T-helper 2 cell treated with Interferon-gamma antibody and Interleukin-4, amounts not matched to agents 5 μg/mL and 100 μg/mL, for 36 hours (primary cell): ENCODE measurements around the gene KDM4C.
A peak's percentile ranks its signal among the peaks of the same experiment; 100 is the strongest.
"Not testable (repeated sequence)": the region's sequence is repeated elsewhere in the genome, so short reads cannot be mapped to it uniquely, and the experiment has no call there.

Experiments
- DNase-seq: peaks from one replicate; pipeline ENCODE4 v3.0.0; 2021; ENCODE audit warnings: low spot score
- H3K27ac Mint-ChIP-seq: one replicate; pipeline ENCODE4 v1.8.0; 2021; ENCODE audit warnings: mild to moderate bottlenecking, mixed read lengths
- H3K27me3 Mint-ChIP-seq: one replicate; pipeline ENCODE4 v1.8.0; 2021; ENCODE audit warnings: low read depth, mixed read lengths
- H3K36me3 Mint-ChIP-seq: one replicate; pipeline ENCODE4 v1.8.0; 2021; ENCODE audit warnings: low read depth, mixed read lengths
- H3K4me1 Mint-ChIP-seq: one replicate; pipeline ENCODE4 v1.8.0; 2021; ENCODE audit warnings: low read depth, mixed read lengths
- H3K4me3 Mint-ChIP-seq: one replicate; pipeline ENCODE4 v1.8.0; 2022; ENCODE audit warnings: mild to moderate bottlenecking, moderate library complexity, mixed read lengths
- H3K9me3 Mint-ChIP-seq: one replicate; pipeline ENCODE4 v1.8.0; 2021; ENCODE audit warnings: mixed read lengths

The KDM4C gene

DNA sequence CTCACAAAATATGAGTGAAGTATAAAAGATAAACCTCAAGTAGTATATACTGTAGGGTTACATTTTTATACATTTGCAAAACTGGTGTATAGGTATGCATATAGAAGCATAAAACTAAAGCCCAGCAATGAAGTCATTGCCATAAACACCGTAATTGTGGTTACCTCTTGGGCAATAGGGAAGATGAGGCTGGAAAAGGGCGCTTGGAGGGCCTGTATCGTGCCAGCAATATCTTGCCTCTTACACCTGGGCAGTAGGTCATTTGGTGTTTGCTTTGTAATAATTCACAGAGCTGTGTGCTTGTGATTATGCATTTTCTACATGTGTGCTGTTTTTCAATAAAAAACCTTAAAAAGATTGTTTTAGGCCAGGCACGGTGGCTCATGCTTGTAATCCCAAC, 45.2 kb downstream of the KDM4C start:
- Mint-ChIP-seq H3K27me3 (no peaks in the 10 kb centered on the region), H3K9me3 (no peaks in the 10 kb centered on the region), H3K4me3 (no peak overlapping the region), H3K27ac (no peak overlapping the region), H3K4me1 (no peaks in the 10 kb centered on the region), H3K36me3 (peaks cover 26% of the 10 kb centered on the region)
- DNase-seq: no peak

DNA sequence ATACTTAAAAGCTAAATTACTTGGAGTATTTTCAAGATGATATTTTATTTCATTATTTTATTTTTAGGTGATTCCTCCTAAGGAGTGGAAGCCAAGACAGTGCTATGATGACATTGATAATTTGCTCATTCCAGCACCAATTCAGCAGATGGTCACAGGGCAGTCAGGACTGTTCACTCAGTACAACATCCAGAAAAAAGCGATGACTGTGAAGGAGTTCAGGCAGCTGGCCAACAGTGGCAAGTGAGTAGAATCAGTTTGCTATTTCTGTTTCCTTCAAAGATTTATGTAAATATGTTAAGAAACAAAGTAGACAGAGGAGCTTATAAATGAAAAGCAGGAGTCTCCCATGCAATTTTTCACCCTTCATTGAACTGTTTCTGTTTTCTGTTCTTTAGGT, 47.8 kb downstream of the KDM4C start:
- H3K9me3 Mint-ChIP-seq: no peaks in the 10 kb centered on the region
- no peak overlapping the region for H3K27ac Mint-ChIP-seq
- DNase-seq: no peak
- H3K4me1 Mint-ChIP-seq: no peaks in the 10 kb centered on the region
- no peak overlapping the region for H3K4me3 Mint-ChIP-seq
- H3K36me3 Mint-ChIP-seq: peaks cover 25% of the 10 kb centered on the region
- H3K27me3 Mint-ChIP-seq: no peaks in the 10 kb centered on the region

DNA sequence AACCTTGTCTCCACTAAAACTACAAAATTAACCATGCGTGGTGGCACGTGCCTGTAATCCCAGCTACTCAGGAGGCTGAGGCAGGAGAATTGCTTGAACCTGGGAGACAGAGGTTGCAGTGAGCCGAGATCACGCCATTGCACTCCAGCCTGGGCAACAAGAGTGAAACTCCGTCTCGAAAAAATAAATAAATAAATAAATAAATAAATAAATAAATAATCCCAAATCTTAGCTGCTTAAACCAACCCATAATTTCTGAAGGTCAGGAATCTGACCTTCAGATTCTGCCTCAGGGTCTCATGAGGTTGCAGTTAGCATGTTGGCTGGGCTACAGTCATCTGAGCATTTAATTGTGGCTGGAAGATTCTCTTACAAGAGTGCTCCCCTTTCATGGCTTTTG, 48.5 kb downstream of the KDM4C start:
- H3K4me3 Mint-ChIP-seq, H3K9me3 Mint-ChIP-seq, H3K4me1 Mint-ChIP-seq, DNase-seq, H3K27me3 Mint-ChIP-seq, H3K27ac Mint-ChIP-seq: not testable (repeated sequence)
- peaks cover 25% of the 10 kb centered on the region for H3K36me3 Mint-ChIP-seq

DNA sequence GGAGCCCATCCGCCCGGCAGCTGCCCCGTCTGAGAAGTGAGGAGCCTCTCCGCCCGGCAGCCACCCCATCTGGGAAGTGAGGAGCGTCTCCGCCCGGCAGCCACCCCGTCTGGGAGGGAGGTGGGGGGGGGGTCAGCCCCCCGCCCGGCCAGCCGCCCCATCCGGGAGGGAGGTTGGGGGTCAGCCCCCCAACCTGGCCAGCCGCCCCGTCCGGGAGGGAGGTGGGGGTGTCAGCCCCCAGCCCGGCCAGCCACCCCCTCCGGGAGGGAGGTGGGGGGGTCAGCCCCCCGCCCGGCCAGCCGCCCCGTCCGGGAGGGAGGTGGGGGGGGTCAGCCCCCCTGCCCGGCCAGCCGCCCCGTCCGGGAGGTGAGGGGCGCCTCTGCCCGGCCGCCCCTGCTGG, 49.9 kb downstream of the KDM4C start:
- not testable (repeated sequence) for H3K27ac Mint-ChIP-seq, H3K9me3 Mint-ChIP-seq, H3K4me3 Mint-ChIP-seq, H3K27me3 Mint-ChIP-seq, DNase-seq, H3K4me1 Mint-ChIP-seq
- H3K36me3 Mint-ChIP-seq: peaks cover 21% of the 10 kb centered on the region

DNA sequence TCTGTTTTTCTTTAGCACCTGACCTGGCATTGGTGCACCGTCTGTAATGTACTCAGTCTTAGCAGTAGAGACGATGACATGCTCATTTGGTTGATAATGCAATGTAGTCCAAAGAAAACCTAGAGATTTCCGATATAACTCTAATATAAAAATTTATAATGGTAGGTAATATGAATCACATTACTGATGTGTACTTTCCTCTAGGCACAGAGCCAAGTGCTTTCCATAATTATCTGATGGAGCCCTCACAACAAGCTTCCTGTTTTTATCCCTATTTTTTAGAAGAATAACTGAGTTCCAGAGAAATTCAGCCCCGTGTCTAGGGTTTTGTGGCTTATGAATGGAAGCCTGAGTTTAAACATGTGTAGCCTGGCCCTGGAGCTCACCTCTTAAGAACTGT, 53.7 kb downstream of the KDM4C start:
- no peaks in the 10 kb centered on the region for H3K27me3 Mint-ChIP-seq

DNA sequence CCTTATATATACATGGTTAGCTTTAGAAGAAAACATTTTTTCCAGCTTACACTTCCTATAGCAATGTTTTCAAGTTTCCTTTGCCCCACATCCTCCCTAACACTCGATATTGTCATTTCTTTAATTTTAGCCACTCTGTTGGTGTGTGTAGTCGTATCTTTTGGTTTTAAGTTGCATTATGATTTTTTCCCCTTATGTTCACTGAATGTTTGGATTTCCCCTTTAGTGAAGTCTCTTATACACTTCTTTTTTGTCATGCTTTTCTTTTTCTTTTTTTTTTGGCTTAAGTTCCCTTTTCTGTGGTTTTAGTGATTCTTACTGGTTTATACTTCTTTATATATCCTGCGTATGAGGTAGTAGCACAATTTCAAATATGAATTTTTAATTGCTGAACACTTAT, 58.8 kb downstream of the KDM4C start:
- DNase-seq: no peak
- Mint-ChIP-seq H3K27ac (no peak overlapping the region), H3K4me1 (peaks cover 10% of the 10 kb centered on the region), H3K4me3 (no peak overlapping the region), H3K9me3 (peaks cover 6% of the 10 kb centered on the region), H3K36me3 (peaks cover 31% of the 10 kb centered on the region), H3K27me3 (no peaks in the 10 kb centered on the region)

More for the DNA sequence above, 53.7 kb downstream of the KDM4C start:
- no peak for DNase-seq
- peaks cover 14% of the 10 kb centered on the region for H3K36me3 Mint-ChIP-seq
- no peak overlapping the region for H3K4me3 Mint-ChIP-seq
- H3K27ac Mint-ChIP-seq: no peak overlapping the region
- peaks cover 1% of the 10 kb centered on the region for H3K4me1 Mint-ChIP-seq
- H3K9me3 Mint-ChIP-seq: no peaks in the 10 kb centered on the region

DNA sequence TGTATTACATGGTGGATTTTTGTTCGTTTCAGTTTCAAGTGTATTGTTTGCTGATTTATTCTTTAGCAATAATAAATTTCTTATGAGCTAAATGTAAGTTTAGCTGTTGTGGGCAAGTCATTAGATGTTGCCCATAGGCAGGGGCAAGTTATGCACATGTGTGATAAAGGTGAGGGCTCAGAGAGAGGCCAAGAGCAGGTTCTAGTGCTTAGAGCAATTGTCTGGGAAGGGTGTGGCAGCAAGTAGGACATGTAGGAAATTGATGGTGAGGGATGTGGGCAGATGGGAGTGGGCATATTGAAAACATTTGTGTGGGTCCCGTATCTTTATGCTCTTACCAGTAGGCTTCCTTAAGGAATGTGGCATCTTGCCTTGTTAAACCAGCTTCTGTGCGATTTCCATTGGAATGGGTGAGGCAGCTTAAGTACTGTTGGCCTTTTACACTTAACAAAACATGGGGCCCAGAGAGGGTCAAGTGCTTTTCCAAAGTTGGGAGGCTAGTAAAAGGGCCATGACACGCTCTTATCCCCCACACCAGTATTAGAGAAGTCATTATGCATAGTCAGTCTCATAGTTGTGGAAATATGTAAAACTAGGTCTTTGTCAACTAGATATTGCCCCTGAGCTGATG, 60.6 kb downstream of the KDM4C start:
- Mint-ChIP-seq H3K36me3 (peaks cover 38% of the 10 kb centered on the region), H3K4me1 (peaks cover 10% of the 10 kb centered on the region), H3K9me3 (peaks cover 6% of the 10 kb centered on the region), H3K27ac (no peak overlapping the region), H3K4me3 (no peak overlapping the region), H3K27me3 (no peaks in the 10 kb centered on the region)
- DNase-seq: no peak

DNA sequence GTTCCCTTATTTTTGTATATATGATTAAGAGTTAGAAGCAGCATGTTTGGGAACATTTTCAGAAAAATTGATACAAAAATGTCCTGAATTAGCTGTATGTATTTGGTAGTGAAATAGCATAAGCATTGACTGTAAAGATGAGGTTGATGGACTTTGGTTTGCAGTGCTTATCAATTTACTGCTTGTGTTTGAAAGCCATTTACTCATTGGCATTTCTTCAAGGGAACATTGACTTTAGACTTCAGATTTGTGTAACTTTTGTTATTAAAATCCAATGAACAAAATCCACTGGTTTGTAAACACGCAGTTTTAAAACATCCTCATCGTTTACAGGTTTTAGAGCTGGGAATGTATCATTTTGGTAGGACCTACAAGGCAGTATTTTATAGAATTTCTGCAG, 61.3 kb downstream of the KDM4C start:
- Mint-ChIP-seq H3K4me1 (peaks cover 10% of the 10 kb centered on the region), H3K27ac (no peak overlapping the region), H3K4me3 (no peak overlapping the region), H3K36me3 (peaks cover 45% of the 10 kb centered on the region), H3K9me3 (peaks cover 6% of the 10 kb centered on the region), H3K27me3 (no peaks in the 10 kb centered on the region)
- DNase-seq: no peak

DNA sequence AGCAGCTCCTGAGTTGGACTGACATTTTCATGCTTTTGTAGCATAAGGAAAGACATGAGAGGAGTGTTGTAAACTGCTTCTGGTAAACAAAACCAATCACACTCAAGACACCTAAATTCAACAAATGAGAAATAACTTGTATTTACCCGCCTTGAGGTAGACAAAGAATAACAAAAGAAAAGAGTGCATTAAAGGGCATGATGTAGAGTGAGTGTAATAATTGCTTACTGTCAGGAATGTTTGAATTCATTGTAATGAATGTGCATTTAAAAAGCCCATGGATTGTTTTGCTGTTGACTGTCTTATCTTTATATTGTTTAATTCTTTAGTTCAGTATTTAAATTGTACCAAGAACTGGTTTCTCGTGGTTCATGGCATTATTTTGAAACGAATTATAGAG, 61.8 kb downstream of the KDM4C start:
- DNase-seq: no peak
- no peak overlapping the region for H3K4me3 Mint-ChIP-seq
- peaks cover 44% of the 10 kb centered on the region for H3K36me3 Mint-ChIP-seq
- H3K27me3 Mint-ChIP-seq: no peaks in the 10 kb centered on the region
- no peak overlapping the region for H3K27ac Mint-ChIP-seq
- H3K9me3 Mint-ChIP-seq: peaks cover 6% of the 10 kb centered on the region
- peaks cover 10% of the 10 kb centered on the region for H3K4me1 Mint-ChIP-seq

DNA sequence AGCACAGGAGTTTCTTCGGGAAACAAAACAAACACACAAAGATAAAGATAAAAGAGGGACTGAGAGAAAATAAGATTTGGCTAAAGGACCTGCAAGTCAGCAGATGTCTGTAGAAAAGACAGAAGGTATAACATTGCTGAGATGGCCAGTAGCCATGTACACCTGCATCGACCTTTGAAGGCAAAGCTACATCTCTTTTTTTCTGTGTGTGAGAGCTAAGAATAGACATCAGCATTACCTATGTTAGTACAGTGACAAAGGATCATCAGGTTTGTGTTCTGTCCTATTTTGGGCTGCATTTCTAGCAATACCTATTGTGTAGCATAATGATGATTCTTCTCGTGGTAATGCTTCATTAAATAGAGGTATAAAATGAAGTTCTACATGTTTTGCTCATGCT, 64.9 kb downstream of the KDM4C start:
- Mint-ChIP-seq H3K4me3 (no peak overlapping the region), H3K36me3 (peaks cover 44% of the 10 kb centered on the region), H3K27me3 (no peaks in the 10 kb centered on the region), H3K27ac (no peak overlapping the region), H3K4me1 (peaks cover 15% of the 10 kb centered on the region), H3K9me3 (peaks cover 6% of the 10 kb centered on the region)
- no peak for DNase-seq

DNA sequence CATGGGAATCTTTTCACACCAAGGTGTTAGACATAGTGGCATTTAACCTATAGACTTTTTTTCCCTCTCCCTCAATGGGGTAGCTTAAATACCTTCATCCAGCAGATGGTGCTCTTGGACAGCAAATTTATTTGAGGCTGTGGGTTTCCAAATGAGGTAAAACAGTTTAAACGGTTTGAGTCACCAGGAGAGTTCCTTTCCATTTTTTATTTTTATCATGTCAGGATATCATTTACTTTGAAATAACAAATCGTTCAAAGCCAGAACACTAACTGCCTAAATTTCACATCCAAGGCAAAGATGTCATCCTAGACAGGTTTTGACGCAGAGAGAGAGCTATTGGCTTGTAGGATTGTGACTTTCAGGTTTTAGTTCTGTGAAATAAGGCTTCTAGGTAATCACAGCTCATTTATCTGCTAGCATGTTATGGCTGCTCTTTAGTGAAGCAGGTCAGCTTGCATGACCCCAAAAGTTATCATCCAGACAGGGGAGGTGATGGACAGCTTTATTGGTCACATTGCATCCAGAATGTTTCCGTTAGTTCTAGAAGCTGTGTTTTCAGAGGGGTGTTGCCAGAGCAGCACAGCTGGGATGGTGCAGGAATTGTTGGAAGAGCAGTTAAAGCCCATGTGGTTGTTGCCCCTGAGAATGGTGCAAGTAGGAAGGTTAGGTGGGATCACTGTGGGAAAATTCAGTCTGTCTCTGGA, 69.8 kb downstream of the KDM4C start:
- peak; percentile 49 for DNase-seq
- no peak overlapping the region for H3K4me3 Mint-ChIP-seq
- peaks cover 35% of the 10 kb centered on the region for H3K36me3 Mint-ChIP-seq
- peak overlapping the region; percentile 44 for H3K27ac Mint-ChIP-seq
- H3K27me3 Mint-ChIP-seq: no peaks in the 10 kb centered on the region
- H3K4me1 Mint-ChIP-seq: peaks cover 12% of the 10 kb centered on the region
- H3K9me3 Mint-ChIP-seq: no peaks in the 10 kb centered on the region

DNA sequence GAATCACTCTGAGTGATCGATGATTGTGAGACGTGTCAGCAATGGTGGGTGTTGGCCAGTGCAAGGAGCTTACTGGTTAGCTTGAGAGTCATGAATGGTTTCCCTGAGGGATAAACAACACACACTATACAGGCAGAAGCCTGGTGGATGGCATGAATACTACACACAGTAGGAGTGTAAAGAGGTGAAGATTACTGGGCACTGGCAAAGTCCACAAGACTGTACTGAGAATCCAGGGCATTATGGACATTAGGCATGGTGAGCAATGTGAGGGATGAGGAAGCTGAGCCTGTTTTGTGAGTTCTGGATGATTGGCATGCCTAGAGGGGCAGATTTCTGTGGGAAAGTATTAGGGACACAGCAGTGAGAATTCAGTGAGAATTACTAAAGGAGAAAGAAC, 71.3 kb downstream of the KDM4C start:
- H3K4me3 Mint-ChIP-seq: no peak overlapping the region
- H3K27me3 Mint-ChIP-seq: no peaks in the 10 kb centered on the region
- H3K36me3 Mint-ChIP-seq: peaks cover 26% of the 10 kb centered on the region
- H3K9me3 Mint-ChIP-seq: no peaks in the 10 kb centered on the region
- peaks cover 12% of the 10 kb centered on the region for H3K4me1 Mint-ChIP-seq
- H3K27ac Mint-ChIP-seq: no peak overlapping the region
- no peak for DNase-seq

DNA sequence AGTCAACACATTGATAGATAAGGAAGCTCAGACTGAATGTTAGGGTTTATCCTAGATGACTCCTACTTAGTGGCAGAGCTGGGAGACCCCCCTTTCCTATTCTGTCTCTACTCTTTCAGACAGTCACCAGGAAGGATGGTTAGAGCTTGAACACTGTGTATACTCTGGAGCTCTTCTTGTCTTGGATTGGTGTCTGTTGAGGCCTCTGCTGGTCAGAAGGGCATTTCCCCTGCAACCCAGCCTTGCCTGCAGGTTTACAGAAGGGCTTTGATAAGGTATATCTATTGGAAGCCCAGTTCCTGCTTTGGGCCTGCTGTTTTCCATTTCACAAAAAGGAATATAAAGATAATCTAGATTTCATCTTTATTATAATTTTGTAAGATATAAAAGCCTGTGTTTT, 71.8 kb downstream of the KDM4C start:
- H3K4me3 Mint-ChIP-seq: no peak overlapping the region
- no peak overlapping the region for H3K27ac Mint-ChIP-seq
- H3K36me3 Mint-ChIP-seq: peaks cover 29% of the 10 kb centered on the region
- DNase-seq: no peak
- no peaks in the 10 kb centered on the region for H3K27me3 Mint-ChIP-seq
- peaks cover 12% of the 10 kb centered on the region for H3K4me1 Mint-ChIP-seq
- H3K9me3 Mint-ChIP-seq: no peaks in the 10 kb centered on the region

DNA sequence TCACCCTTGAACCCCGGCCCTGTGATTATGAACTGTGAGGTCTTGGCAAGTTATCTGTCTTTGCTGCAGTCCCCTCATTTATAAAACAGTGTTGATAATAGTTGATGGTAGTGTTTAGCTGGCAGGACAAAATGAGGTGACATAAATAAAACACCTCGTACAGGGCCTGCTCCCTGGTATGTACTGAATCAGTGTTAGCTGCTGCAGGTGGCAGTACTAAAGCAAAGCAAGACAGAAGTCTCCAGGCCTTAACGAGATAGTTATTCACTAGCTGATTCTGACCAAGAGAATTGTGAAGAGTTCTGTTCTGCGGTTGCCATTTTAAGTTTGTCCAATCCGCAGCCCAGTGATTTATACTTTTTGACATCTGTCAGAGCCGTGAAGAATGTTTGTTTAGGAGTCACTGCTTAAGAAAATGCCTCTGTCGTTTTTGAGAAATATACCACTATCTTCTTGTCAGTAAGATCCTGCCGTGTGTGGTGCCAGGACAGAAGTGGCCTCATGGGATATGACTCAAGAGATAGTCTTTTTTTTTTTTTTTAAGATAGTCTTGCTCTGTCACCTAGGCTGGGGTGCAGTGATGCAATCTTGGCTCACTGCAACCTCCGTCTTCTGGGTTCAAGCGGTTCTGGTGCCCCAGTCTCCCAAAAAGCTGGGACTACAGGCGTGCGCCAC, 75.9 kb downstream of the KDM4C start:
- Mint-ChIP-seq H3K4me3 (no peak overlapping the region), H3K9me3 (peaks cover 8% of the 10 kb centered on the region), H3K27ac (no peak overlapping the region), H3K4me1 (no peaks in the 10 kb centered on the region), H3K36me3 (peaks cover 42% of the 10 kb centered on the region), H3K27me3 (no peaks in the 10 kb centered on the region)
- DNase-seq: no peak
